Glutamatergic neuron (in vitro differentiated cells): Measurements from ENCODE around the gene HARS2. TPM values are rescaled to one million over a fixed set of nuclear protein-coding genes. Genes with fewer than 3 reads are reported as not detected.

Source experiments
- DNase-seq: peaks from one replicate; pipeline ENCODE4 v3.0.0; 2022
- H3K27ac Mint-ChIP-seq: one replicate; pipeline ENCODE4 v1.8.0; 2020; ENCODE audit warnings: mild to moderate bottlenecking, mixed read lengths, inconsistent platforms; ENCODE audit not compliant: unreplicated experiment
- H3K27me3 Mint-ChIP-seq: one replicate; pipeline ENCODE4 v1.8.0; 2020; ENCODE audit warnings: mild to moderate bottlenecking, moderate library complexity, mixed read lengths, inconsistent platforms; ENCODE audit not compliant: unreplicated experiment
- H3K36me3 Mint-ChIP-seq: one replicate; pipeline ENCODE4 v1.8.0; 2020; ENCODE audit warnings: mild to moderate bottlenecking, mixed read lengths, inconsistent platforms; ENCODE audit not compliant: unreplicated experiment
- H3K4me1 Mint-ChIP-seq: one replicate; pipeline ENCODE4 v1.8.0; 2020; ENCODE audit warnings: mild to moderate bottlenecking, low read depth, mixed read lengths, inconsistent platforms; ENCODE audit not compliant: unreplicated experiment
- H3K4me3 Mint-ChIP-seq: one replicate; pipeline ENCODE4 v1.8.0; 2020; ENCODE audit warnings: mild to moderate bottlenecking, mixed read lengths, inconsistent platforms; ENCODE audit not compliant: unreplicated experiment
- H3K9me3 Mint-ChIP-seq: one replicate; pipeline ENCODE4 v1.8.0; 2020; ENCODE audit warnings: mild to moderate bottlenecking, moderate library complexity, mixed read lengths, inconsistent platforms; ENCODE audit not compliant: unreplicated experiment
- CTCF ChIP-seq: fragments of 200-600 bp; sonication (generic); IDR thresholded peaks from one replicate; pipeline ENCODE4 v1.5.0; 2021; ENCODE audit not compliant: partially characterized antibody, unreplicated experiment
- total RNA-seq: library from RNA; stranded (reverse); fragmentation: NEBNext Ultra II Directional; extraction: Animal tissue kit (Norgen Biotek cat#: 25700); gene quantifications from one replicate; pipeline ENCODE4 v1.2.1, GENCODE V29; 2021; ENCODE audit not compliant: unreplicated experiment

HARS2 gene
- total RNA-seq, 1 donor from 2014 or later: 56.7 TPM

GRCh38 chr5:140678993-140679392 lies 12.3 kb upstream of the HARS2 start:
- no peak overlapping the region for H3K4me3 Mint-ChIP-seq
- H3K36me3 Mint-ChIP-seq: peaks cover 4% of the 10 kb centered on the region
- no peaks in the 10 kb centered on the region for H3K9me3 Mint-ChIP-seq
- no peaks in the 10 kb centered on the region for H3K4me1 Mint-ChIP-seq
- DNase-seq: no peak
- H3K27me3 Mint-ChIP-seq: no peaks in the 10 kb centered on the region
- TF ChIP-seq CTCF: no peak
- no peak overlapping the region for H3K27ac Mint-ChIP-seq

GRCh38 chr5:140690376-140690932 lies 801 bp upstream of the HARS2 start:
- DNase-seq: peak; percentile 20
- peak overlapping the region; percentile 100 for H3K27ac Mint-ChIP-seq
- H3K4me3 Mint-ChIP-seq: peak overlapping the region; percentile 100
- TF ChIP-seq CTCF: no peak
- H3K9me3 Mint-ChIP-seq: peaks cover 10% of the 10 kb centered on the region
- peaks cover 13% of the 10 kb centered on the region for H3K27me3 Mint-ChIP-seq
- peaks cover 11% of the 10 kb centered on the region for H3K4me1 Mint-ChIP-seq
- H3K36me3 Mint-ChIP-seq: no peaks in the 10 kb centered on the region

- TF ChIP-seq CTCF: no peak
- H3K4me3 Mint-ChIP-seq: no peak overlapping the region
- peaks cover 4% of the 10 kb centered on the region for H3K36me3 Mint-ChIP-seq
- no peak overlapping the region for H3K27ac Mint-ChIP-seq
- H3K4me1 Mint-ChIP-seq: peaks cover 9% of the 10 kb centered on the region
- peaks cover 13% of the 10 kb centered on the region for H3K9me3 Mint-ChIP-seq
- DNase-seq: no peak
- peaks cover 17% of the 10 kb centered on the region for H3K27me3 Mint-ChIP-seq
These were observed 3.0 kb downstream of the HARS2 start for GRCh38 chr5:140694276-140694675.

GRCh38 chr5:140696891-140697492 lies 5.7 kb downstream of the HARS2 start:
- Mint-ChIP-seq H3K9me3 (peaks cover 3% of the 10 kb centered on the region), H3K36me3 (peaks cover 8% of the 10 kb centered on the region), H3K27ac (peak overlapping the region; percentile 22), H3K4me3 (peak overlapping the region; percentile 20), H3K4me1 (peaks cover 12% of the 10 kb centered on the region), H3K27me3 (peaks cover 6% of the 10 kb centered on the region)
- no peak for DNase-seq
- no peak for TF ChIP-seq CTCF
